GM18951 (cell line): ENCODE results near the gene TADA2B.
A peak's percentile ranks its signal among the peaks of the same experiment; 100 is the strongest.
"Not testable (repeated sequence)": the region's sequence is repeated elsewhere in the genome, so short reads cannot be mapped to it uniquely, and the experiment has no call there.

ENCODE experiments used
- POLR2A ChIP-seq: IDR thresholded peaks from 4 replicates; pipeline ENCODE4 v1.6.1; 2011; ENCODE audit warnings: mild to moderate bottlenecking; ENCODE audit not compliant: insufficient read length, insufficient read depth; ENCODE audit errors: extremely low read depth
- in situ Hi-C: fragments of 300-500 bp; cut with MboI; formaldehyde crosslinking; loops from one replicate; pipeline ENCODE4 v1.12.0; 2022; ENCODE audit warnings: low sequenced_read_pairs, mixed read lengths, inconsistent platforms; ENCODE audit not compliant: unreplicated experiment

The TADA2B gene

GRCh38 chr4:7092026-7092425 is 48.9 kb downstream of the TADA2B start:
- in situ Hi-C loops: no loop called here
- no peak for TF ChIP-seq POLR2A

GRCh38 chr4:7094916-7095315 is 51.7 kb downstream of the TADA2B start:
- TF ChIP-seq POLR2A: no peak
- in situ Hi-C loops: no loop called here

GRCh38 chr4:7095611-7096155 is 52.5 kb downstream of the TADA2B start:
- in situ Hi-C loops: no loop called here
- no peak for TF ChIP-seq POLR2A

- TF ChIP-seq POLR2A: no peak
- in situ Hi-C loops: no loop called here
Measured at GRCh38 chr4:7096236-7096635, 53.1 kb downstream of the TADA2B start.

GRCh38 chr4:7101692-7102515 is 58.7 kb downstream of the TADA2B start:
- TF ChIP-seq POLR2A: no peak
- in situ Hi-C loops: no loop called here

GRCh38 chr4:7102516-7102909 is 59.3 kb downstream of the TADA2B start:
- in situ Hi-C loops: not testable (repeated sequence)

GRCh38 chr4:7103031-7103606 is 59.9 kb downstream of the TADA2B start:
- TF ChIP-seq POLR2A: peak; percentile 65
- in situ Hi-C loops: no loop called here

GRCh38 chr4:7103607-7104365 is 60.6 kb downstream of the TADA2B start:
- TF ChIP-seq POLR2A: no peak
- in situ Hi-C loops: no loop called here

DNA sequence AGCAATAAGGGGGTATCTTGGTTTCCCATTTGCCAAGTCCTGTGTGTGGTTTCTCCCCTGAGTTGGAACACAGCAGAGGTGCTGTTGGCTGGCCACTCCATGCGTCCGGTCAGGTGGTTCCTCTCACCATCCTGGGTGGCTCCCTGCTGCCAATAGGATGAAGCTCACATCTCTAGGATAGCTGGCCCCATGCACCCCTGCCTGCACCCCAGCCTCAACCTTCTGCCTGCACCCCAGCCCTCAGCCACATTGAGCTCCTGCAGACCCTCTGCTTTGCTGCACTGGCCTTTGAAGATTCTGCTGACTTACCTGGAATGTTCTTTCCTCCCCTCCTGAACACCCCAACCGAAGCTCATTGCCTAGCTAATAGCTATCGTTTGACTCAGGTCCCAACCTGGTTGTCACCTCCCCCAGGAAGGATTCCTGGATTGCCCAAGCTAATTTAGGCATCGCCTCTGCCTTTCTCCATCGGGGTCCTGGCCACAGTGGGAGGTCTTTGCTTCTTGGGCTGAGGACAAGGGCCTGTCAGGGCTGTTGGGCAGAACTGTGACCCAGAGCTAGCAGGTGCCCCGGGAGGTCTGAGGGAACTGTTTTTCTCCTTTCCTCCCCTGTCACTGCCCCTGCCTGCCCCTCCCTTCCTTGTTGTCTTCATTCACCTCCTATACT is 61.3 kb downstream of the TADA2B start:
- TF ChIP-seq POLR2A: no peak
- in situ Hi-C loops: no loop called here

DNA sequence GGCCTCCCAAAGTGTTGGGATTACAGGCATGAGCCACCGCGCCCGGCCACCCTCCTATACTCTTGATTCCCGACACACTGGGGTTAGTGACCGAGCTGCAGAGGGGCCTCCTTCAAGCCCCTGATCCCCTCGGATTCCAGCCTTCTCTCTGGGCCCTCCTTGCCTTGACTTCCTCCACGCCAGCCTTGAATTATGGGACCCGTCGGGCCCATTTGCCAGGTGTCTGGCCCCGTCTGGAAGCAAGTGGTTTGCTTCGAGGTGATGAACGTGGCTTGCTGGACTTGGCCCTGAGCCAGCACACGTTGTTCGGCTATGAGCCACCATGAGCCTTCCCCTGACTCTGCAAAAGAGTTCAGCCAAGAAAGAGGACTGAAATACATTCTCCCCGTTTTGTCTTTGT is 62.1 kb downstream of the TADA2B start:
- in situ Hi-C loops: no loop called here

DNA sequence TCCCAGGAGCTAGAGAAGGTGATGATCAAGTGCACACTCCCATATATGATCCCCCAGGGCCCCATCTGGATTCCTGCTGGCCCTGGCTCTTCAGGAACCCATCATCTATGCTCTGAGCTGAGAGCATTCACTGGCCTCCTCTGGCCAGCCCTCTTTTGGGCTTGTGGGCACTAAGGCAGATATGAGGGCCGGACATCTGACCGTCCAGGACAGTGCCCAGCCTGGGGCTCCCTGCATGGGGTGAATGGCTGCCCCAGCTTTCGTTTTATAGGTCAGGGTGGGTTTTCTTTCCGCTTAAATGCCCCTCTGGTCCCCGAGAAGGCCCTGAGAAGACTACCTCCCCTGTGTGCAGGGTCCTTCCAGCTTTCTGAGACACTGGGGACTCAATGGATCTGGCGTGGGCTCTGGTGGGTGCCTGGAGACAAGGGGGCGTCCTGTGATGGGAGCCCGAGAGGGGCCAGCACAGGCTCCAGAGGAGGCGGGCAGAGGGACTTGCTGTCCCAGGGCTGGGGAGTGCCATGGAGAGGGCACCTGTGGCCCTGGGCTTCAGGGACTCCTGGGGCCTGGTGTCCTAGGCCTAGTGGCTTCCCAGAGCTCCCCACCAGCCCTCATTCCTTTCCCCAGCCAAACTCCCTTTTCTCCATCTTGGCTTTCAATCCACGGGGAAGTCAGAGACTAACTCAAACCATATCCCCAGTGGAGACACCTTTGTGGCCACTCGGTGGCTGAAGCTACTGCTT is 64.2 kb downstream of the TADA2B start:
- TF ChIP-seq POLR2A: no peak
- in situ Hi-C loops: no loop called here

More for the DNA sequence above, 62.1 kb downstream of the TADA2B start:
- no peak for TF ChIP-seq POLR2A
